Measurements from ENCODE around the gene DIAPH2. TPM values are rescaled to one million over a fixed set of nuclear protein-coding genes. Genes with fewer than 3 reads are reported as not detected.

Gene DIAPH2
- total and polyA plus RNA-seq, 2 experiments from 2014 or later = 16.2 to 56.6 TPM

DNA sequence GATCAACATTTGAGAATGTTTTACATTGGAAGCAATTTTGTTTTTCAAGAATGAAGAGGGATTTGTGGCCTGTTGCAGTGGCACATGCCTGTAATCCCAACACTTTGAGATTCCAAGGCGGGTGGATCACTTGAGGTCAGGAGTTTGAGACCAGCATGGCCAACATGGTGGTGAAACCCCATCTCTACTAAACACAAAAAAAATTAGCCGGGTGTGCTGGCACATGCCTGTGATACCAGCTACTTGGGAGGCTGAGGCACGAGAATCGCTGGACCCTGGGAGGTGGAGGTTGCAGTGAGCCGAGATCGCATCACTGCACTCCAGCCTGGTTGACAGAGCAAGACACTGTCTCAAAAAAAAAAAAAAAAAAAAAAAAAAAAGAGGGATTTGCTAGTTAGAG is 326.9 kb downstream of the DIAPH2 start:
- no peak overlapping the region for H3K4me3 ChIP-seq
- TF ChIP-seq ZNF331 (CRISPR knock-in tag; IDR thresholded peaks at IDR 0.05; ENCODE audit: low read depth) (no peak), STAT1 (IDR thresholded peaks at IDR 0.05; ENCODE audit: unreplicated experiment) (no peak), EZH2phosphoT487 (IDR thresholded peaks at IDR 0.05; ENCODE audit: unreplicated experiment) (no peak), NANOG (IDR thresholded peaks at IDR 0.05; ENCODE audit: borderline replicate concordance) (no peak), EZH2 (IDR thresholded peaks at IDR 0.05; ENCODE audit: low read depth, unreplicated experiment) (no peak), JUNB (IDR thresholded peaks at IDR 0.05; ENCODE audit: unreplicated experiment) (no peak), CREB1 (CRISPR knock-in tag; IDR thresholded peaks at IDR 0.05; ENCODE audit: low read depth) (no peak), POLR2AphosphoS5 (IDR thresholded peaks at IDR 0.05; ENCODE audit: low read depth) (no peak), ZNF114 (CRISPR knock-in tag; IDR thresholded peaks at IDR 0.05) (no peak)
- TF ChIP-seq, protein P1, sequence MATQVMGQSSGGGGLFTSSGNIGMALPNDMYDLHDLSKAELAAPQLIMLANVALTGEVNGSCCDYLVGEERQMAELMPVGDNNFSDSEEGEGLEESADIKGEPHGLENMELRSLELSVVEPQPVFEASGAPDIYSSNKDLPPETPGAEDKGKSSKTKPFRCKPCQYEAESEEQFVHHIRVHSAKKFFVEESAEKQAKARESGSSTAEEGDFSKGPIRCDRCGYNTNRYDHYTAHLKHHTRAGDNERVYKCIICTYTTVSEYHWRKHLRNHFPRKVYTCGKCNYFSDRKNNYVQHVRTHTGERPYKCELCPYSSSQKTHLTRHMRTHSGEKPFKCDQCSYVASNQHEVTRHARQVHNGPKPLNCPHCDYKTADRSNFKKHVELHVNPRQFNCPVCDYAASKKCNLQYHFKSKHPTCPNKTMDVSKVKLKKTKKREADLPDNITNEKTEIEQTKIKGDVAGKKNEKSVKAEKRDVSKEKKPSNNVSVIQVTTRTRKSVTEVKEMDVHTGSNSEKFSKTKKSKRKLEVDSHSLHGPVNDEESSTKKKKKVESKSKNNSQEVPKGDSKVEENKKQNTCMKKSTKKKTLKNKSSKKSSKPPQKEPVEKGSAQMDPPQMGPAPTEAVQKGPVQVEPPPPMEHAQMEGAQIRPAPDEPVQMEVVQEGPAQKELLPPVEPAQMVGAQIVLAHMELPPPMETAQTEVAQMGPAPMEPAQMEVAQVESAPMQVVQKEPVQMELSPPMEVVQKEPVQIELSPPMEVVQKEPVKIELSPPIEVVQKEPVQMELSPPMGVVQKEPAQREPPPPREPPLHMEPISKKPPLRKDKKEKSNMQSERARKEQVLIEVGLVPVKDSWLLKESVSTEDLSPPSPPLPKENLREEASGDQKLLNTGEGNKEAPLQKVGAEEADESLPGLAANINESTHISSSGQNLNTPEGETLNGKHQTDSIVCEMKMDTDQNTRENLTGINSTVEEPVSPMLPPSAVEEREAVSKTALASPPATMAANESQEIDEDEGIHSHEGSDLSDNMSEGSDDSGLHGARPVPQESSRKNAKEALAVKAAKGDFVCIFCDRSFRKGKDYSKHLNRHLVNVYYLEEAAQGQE (IDR thresholded peaks at IDR 0.05; ENCODE audit: unreplicated experiment) = no peak
- TF ChIP-seq, protein P2, sequence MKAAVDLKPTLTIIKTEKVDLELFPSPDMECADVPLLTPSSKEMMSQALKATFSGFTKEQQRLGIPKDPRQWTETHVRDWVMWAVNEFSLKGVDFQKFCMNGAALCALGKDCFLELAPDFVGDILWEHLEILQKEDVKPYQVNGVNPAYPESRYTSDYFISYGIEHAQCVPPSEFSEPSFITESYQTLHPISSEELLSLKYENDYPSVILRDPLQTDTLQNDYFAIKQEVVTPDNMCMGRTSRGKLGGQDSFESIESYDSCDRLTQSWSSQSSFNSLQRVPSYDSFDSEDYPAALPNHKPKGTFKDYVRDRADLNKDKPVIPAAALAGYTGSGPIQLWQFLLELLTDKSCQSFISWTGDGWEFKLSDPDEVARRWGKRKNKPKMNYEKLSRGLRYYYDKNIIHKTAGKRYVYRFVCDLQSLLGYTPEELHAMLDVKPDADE (IDR thresholded peaks at IDR 0.05) = no peak
- TF ChIP-seq, protein P3, sequence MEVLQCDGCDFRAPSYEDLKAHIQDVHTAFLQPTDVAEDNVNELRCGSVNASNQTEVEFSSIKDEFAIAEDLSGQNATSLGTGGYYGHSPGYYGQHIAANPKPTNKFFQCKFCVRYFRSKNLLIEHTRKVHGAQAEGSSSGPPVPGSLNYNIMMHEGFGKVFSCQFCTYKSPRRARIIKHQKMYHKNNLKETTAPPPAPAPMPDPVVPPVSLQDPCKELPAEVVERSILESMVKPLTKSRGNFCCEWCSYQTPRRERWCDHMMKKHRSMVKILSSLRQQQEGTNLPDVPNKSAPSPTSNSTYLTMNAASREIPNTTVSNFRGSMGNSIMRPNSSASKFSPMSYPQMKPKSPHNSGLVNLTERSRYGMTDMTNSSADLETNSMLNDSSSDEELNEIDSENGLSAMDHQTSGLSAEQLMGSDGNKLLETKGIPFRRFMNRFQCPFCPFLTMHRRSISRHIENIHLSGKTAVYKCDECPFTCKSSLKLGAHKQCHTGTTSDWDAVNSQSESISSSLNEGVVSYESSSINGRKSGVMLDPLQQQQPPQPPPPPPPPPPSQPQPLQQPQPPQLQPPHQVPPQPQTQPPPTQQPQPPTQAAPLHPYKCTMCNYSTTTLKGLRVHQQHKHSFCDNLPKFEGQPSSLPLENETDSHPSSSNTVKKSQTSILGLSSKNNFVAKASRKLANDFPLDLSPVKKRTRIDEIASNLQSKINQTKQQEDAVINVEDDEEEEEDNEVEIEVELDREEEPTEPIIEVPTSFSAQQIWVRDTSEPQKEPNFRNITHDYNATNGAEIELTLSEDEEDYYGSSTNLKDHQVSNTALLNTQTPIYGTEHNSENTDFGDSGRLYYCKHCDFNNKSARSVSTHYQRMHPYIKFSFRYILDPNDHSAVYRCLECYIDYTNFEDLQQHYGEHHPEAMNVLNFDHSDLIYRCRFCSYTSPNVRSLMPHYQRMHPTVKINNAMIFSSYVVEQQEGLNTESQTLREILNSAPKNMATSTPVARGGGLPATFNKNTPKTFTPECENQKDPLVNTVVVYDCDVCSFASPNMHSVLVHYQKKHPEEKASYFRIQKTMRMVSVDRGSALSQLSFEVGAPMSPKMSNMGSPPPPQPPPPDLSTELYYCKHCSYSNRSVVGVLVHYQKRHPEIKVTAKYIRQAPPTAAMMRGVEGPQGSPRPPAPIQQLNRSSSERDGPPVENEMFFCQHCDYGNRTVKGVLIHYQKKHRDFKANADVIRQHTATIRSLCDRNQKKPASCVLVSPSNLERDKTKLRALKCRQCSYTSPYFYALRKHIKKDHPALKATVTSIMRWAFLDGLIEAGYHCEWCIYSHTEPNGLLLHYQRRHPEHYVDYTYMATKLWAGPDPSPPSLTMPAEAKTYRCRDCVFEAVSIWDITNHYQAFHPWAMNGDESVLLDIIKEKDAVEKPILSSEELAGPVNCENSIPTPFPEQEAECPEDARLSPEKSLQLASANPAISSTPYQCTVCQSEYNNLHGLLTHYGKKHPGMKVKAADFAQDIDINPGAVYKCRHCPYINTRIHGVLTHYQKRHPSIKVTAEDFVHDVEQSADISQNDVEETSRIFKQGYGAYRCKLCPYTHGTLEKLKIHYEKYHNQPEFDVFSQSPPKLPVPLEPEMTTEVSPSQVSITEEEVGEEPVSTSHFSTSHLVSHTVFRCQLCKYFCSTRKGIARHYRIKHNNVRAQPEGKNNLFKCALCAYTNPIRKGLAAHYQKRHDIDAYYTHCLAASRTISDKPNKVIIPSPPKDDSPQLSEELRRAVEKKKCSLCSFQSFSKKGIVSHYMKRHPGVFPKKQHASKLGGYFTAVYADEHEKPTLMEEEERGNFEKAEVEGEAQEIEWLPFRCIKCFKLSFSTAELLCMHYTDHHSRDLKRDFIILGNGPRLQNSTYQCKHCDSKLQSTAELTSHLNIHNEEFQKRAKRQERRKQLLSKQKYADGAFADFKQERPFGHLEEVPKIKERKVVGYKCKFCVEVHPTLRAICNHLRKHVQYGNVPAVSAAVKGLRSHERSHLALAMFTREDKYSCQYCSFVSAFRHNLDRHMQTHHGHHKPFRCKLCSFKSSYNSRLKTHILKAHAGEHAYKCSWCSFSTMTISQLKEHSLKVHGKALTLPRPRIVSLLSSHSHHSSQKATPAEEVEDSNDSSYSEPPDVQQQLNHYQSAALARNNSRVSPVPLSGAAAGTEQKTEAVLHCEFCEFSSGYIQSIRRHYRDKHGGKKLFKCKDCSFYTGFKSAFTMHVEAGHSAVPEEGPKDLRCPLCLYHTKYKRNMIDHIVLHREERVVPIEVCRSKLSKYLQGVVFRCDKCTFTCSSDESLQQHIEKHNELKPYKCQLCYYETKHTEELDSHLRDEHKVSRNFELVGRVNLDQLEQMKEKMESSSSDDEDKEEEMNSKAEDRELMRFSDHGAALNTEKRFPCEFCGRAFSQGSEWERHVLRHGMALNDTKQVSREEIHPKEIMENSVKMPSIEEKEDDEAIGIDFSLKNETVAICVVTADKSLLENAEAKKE (CRISPR knock-in tag; IDR thresholded peaks at IDR 0.05) = no peak
- TF ChIP-seq, protein P4, sequence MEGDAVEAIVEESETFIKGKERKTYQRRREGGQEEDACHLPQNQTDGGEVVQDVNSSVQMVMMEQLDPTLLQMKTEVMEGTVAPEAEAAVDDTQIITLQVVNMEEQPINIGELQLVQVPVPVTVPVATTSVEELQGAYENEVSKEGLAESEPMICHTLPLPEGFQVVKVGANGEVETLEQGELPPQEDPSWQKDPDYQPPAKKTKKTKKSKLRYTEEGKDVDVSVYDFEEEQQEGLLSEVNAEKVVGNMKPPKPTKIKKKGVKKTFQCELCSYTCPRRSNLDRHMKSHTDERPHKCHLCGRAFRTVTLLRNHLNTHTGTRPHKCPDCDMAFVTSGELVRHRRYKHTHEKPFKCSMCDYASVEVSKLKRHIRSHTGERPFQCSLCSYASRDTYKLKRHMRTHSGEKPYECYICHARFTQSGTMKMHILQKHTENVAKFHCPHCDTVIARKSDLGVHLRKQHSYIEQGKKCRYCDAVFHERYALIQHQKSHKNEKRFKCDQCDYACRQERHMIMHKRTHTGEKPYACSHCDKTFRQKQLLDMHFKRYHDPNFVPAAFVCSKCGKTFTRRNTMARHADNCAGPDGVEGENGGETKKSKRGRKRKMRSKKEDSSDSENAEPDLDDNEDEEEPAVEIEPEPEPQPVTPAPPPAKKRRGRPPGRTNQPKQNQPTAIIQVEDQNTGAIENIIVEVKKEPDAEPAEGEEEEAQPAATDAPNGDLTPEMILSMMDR (conservative IDR thresholded peaks at IDR 0.05; ENCODE audit: low read depth in 2 of 2) = no peak
- H3K4me1 Mint-ChIP-seq = peaks cover 5% of the 10 kb centered on the region; the same call in 2 of the 3 replicates

More for the DNA sequence above, 326.9 kb downstream of the DIAPH2 start:
- H3K4me3 Mint-ChIP-seq = no peak overlapping the region
- Histone ChIP-seq H3K9me2 (ENCODE audit: insufficient read depth) (no peaks in the 10 kb centered on the region), H3K4me2 (no peak overlapping the region), H3K27me3 (ENCODE audit: insufficient read depth) (no peaks in the 10 kb centered on the region), H2AFZ (no peak overlapping the region), H3K79me2 (replicated peaks; ENCODE audit: insufficient read depth) (no peaks in the 10 kb centered on the region), H3F3A (replicated peaks; ENCODE audit: low read depth) (no peaks in the 10 kb centered on the region), H3K27ac (ENCODE audit: low read depth) (no peak overlapping the region), H4K20me1 (replicated peaks; ENCODE audit: insufficient read depth) (no peaks in the 10 kb centered on the region), H3K36me3 (ENCODE audit: insufficient read depth) (no peaks in the 10 kb centered on the region), H3K4me1 (ENCODE audit: insufficient read depth) (no peaks in the 10 kb centered on the region)
- H3K9me3 Mint-ChIP-seq = no peaks in the 10 kb centered on the region
- H3K36me3 Mint-ChIP-seq (ENCODE audit: low read depth) = no peaks in the 10 kb centered on the region
- ATAC-seq (no peak), DNase-seq (ENCODE audit: low spot score) (no peak)
- H3K27me3 Mint-ChIP-seq (ENCODE audit: insufficient read depth, low read depth, poor library complexity) = no peaks in the 10 kb centered on the region
- no peak overlapping the region for H3K27ac Mint-ChIP-seq

Data from GM23338 (cell line).